Esophagus mucosa (tissue), 1 donor: ENCODE measurements around the gene RAB3IP. TPM values are rescaled to one million over a fixed set of nuclear protein-coding genes. Genes with fewer than 3 reads are reported as not detected.

Experiments used
- ATAC-seq: fragments of 200-7000 bp; cut with Tn5 transposase; one replicate; pipeline ENCODE4 v1.9.1; 2020
- total RNA-seq: library from RNA; stranded (reverse); gene quantifications from one replicate; pipeline ENCODE4 v1.2.4, GENCODE V29; 2023
- donor health status: DM: yes; HTN: yes; CAD: no.

RAB3IP gene, protein sequence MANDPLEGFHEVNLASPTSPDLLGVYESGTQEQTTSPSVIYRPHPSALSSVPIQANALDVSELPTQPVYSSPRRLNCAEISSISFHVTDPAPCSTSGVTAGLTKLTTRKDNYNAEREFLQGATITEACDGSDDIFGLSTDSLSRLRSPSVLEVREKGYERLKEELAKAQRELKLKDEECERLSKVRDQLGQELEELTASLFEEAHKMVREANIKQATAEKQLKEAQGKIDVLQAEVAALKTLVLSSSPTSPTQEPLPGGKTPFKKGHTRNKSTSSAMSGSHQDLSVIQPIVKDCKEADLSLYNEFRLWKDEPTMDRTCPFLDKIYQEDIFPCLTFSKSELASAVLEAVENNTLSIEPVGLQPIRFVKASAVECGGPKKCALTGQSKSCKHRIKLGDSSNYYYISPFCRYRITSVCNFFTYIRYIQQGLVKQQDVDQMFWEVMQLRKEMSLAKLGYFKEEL
- total RNA-seq: 16.5 TPM

DNA sequence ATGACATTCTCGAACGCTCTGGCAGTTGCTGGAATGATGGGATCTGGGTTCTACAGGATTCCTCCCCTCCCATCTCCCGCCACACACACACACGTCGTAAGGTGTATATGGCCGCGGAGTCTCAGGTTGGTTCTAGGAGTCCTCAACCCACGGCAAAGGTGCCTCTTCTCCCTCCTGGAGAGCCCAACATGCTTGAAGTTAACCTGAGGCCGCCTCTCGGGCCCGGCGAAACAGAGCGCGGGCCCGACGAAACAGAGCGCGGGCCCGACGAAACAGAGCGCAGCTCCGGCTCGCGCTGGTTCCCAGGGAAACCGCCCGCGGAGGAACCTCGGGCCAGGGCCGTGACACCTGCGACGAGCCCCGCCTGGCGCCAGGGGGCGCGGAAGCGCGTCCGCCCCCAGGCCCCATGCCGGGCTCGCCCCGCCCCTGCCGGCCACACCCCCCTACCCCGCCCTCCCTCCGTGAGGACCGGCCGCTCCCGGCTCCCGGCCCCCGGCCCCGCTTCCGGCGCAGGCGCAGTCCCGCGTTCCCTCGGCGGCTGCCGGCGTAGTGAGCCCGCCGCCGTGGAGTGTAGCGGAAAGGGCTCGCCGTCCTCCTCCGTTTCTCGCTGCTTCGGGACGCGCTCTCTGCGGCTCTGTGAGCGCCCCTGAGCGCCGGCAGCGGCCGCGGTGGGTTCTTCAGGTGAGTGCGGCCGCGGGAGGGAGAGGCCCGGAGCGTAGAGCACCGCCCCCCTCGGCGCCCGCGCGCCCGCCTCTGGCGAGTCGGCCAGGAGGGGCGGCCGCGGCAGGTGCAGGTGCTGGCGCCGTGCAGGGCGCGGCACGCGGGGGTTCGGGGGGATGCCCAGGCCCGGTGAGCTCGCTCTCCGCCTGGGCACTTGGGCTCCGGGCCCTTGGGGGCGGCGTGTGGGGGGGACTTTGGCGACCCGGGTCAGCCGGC, at the start of gene RAB3IP:
TSS of gene RAB3IP (plus strand) at position 510 of the 936 bp plus-strand sequence. CDS start 16,549 bp downstream, outside the sequence.
- ATAC-seq: peak; percentile 98

GRCh38 chr12:69689638-69690037, 49.0 kb upstream of the RAB3IP start:
- no peak for ATAC-seq

DNA sequence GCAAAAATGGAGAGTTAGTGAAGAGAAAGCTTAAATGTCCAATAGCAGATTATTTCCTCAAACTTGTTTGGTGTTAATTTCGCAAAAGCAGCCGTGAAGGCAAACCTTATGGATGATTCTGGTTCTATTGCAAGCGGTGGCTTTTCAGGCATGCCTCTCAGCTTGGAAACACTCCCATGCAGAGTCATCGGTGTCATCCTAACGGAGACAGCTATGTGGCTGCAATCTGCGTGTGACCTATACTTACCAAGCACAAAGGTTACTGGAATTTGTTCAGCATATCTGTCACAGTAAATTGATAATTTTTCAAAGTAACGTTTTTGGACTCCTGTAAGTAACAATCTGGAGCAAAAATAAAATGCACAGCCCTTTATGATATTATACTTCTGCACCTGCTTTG, 44.5 kb upstream of the RAB3IP start:
- ATAC-seq: no peak

GRCh38 chr12:69698054-69698453, 40.6 kb upstream of the RAB3IP start:
- no peak for ATAC-seq

GRCh38 chr12:69698769-69699540, 39.7 kb upstream of the RAB3IP start, which contains the start of gene BEST3:
Gene BEST3 (minus strand): TSS chr12:69699303. CDS start chr12:69697798, 1,505 bp downstream.
- ATAC-seq: no peak

DNA sequence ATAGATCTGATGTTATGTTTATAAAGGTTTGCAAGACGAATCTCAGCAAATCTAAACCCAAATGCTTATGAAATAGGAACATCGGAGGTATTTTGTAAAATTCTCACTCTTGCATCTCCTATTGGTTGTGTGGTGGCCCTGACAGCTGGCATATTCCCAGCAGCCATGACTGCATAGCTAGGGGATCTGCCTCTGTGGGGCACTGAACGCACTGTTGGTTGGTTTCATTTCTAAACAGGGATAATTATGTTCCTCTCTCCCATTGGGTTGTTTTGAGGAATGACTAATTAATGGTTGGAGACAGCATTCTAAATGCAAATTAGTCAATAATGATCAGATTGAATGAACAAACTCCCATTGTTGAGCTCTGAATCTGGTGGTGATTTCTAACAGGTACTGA, 36.8 kb upstream of the RAB3IP start:
- ATAC-seq: no peak

- ATAC-seq: no peak
These were observed 35.5 kb upstream of the RAB3IP start for GRCh38 chr12:69703146-69703642.

DNA sequence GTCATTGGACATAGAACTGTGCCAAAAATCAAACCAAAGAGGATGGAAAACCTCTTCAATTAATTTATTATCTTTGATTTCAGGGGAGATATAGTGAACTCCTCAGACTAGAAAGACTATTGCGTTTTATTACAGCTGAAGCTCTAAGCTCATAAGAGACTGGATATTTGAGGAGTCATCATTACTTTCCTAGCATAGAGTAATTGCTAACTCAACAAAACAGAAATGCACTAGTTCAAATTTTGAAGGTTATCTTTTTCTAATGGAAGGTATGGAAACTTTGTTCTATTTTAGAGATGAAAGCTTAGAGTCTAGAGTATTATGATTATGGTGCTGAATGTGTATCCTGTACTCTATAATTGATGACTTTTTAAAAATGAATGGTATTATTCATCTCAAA, 34.3 kb upstream of the RAB3IP start:
- ATAC-seq: no peak

DNA sequence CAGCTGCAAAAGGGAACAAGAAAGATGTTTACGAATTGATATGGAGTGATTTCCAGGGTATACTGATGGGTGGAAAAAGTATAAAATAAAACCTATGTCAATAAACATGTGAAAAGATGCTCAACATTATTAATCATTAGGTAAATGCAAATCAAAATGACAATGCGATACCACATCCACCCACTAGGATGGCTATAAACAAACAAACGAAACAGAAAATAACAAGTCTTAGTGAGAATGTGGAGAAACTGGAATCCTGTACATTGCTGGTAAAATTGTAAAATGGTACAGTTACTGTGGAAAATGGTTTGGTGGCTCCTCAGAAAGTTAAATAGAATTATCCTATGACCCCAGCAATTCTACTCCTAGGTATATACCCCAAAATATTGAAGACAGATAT, 30.0 kb upstream of the RAB3IP start:
- no peak for ATAC-seq

DNA sequence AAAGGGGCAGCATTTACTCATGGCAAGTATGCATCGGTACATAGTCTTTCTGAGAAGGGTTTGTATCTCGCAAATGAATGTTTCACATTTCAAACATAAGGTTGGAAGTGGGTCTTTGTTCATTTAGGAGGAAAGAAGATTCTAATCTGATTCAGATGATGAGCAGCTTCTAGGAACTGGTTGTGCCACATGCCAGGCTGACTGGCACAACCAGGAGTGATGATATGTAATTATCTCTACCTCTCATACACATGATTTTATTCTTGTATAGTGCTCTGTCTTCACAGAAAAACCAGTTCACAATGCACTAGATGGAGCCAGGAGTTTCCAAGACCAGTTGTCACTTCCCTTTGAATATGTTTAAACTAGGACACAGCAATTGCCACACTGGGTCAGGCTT, 25.8 kb upstream of the RAB3IP start:
- ATAC-seq: no peak

GRCh38 chr12:69714542-69714941, 24.1 kb upstream of the RAB3IP start:
- ATAC-seq: no peak

DNA sequence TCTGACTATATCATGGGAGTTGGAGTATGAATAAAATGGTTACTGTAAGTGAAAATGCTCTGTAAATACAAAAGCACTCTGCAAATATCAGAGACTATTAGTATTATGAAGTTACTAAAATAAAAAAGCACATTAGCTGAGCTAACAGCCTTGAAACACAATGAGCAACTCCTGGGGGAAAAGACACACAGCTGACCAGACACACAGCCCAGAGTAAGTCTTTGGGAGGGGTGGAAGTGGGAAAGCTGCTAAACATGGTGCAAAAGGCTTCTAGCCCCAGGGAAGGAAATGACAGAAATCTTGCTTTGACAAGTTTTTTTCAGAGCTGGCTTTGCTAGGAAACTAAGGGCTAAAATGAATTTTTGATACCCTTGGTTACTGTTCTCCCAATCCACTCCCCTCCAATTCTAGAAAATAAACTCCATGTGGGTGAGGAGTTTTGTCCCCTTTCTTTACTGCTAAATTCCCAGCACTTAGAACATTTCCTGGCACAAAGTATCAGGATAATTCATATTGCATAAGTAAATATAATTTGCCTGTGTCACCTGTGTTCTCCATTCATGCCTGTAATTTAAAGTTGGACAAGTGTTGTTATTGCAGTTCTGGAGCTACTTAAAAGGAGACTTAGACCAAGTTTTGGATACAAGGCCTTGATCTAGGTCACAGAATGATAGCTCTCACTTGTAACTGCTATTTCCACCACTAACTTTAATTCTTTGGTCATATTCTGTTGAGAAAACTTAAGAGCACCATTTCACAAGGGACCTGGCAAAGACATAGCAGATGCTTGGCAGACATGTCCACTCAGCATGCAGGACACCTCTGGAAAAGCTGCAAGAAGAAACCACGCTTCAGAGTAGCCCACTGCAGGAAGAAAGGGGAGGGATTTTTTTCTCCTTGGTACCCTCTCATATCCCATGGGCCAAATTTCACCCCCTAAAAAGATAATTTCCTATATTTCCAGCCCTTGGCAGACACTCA, 19.0 kb upstream of the RAB3IP start:
- no peak for ATAC-seq

DNA sequence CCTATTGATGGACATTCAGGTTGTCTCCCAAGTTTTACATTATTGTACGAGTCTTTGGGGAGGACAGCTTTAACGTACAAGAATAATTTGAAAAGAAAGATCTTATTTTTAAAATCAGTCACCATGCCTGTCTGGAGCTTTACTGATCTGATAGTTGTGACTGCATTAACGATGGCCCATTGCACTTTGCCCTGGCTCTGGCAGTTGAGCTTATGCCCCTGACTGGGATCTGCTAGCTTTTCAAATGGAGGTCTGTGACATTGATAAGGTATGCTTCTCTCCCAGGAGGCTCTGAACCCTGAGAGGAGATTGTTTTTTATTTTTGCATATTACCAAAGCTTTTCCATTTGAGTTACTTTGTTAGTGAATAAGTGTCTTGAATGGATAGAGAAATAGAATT, 17.9 kb upstream of the RAB3IP start:
- ATAC-seq: no peak

DNA sequence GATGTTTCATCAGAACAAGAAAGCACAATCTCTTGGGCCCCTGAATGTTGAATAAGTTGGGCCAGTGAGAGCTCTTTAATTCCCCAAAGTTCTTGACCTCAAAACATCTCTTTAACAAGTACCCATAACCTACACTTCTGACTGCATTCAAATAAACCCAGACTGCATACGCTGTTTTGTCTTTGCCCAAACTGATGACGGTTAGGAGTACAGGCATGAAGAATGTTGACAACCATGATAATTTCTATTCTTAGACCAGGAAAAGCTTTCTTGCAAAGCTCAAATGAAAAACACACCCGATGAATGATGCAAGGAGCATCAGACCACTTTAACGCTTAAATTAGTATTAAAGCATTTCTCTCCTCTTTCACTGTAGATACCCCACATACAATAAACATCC, 11.7 kb upstream of the RAB3IP start:
- no peak for ATAC-seq

GRCh38 chr12:69732088-69732487, 6.6 kb upstream of the RAB3IP start:
- peak; percentile 38 for ATAC-seq

GRCh38 chr12:69733638-69734037, 5.0 kb upstream of the RAB3IP start:
- no peak for ATAC-seq

DNA sequence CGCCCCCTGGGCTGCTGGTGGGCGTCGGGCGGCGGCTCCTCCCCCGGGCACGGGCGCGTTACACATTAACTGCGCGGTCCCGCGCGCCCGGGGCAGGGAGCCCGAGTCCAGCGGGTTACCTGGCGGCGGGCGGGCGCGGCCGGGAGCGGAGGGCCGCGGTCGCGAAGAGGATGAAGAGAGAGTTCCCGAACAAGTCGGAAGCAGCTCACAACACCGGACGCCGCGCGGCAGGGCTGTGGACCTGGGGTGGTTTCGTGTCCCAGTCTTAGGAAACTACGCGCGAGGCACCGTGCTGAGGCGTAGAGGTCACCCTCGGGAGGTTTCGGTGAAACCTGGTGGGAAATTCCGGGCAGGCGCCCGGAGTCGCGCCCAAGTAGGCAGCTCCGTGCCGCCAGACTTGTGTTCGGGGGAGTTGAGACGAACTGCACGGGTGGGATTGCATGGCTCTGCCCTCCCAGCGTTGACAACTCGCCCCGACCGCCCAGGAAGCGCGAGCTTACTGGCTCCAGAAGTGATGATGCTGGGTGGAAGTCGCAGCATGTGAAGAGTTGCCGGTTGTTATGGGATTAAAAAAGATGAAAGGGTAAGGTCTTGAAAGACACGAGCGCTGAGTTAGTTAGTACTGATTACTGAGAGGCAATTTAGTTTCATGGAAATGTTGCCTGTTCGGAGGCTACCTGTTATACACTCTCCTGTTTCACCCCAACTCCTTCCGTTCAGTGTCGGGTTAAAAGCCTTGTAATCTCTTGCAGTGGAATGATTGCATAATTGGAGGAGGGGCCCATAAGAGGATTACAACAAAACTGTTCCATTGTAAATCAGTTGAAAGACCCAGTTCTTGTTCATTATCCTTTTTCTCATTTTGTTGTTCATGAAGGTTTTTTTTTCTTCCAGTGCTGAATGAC, 879 bp downstream of the RAB3IP start:
- peak; percentile 51 for ATAC-seq

DNA sequence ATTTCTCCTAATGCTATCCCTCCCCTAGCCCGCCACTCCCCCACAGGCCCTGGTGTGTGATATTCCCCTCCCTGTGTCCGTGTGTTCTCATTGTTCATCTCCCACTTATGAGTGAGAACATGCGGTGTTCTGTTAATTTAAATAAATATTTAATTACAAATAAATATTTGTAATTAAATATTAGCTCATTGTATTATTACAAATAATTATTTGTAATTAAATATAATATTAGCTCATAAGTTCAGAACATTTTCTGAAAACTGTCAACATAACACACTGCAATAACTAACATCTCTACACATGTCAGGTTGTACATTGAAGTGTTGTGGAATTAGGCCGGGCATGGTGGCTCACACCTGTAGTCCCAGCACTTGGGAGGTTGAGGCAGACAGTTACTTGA, 5.4 kb downstream of the RAB3IP start:
- ATAC-seq: no peak

- no peak for ATAC-seq
These were observed 12.8 kb downstream of the RAB3IP start for GRCh38 chr12:69751476-69751875.

GRCh38 chr12:69755302-69755701, 16.6 kb downstream of the RAB3IP start:
- peak; percentile 57 for ATAC-seq
